Fibroblast of skin of left quadriceps (primary cell): ENCODE results near the gene SHKBP1.
A peak's percentile ranks its signal among the peaks of the same experiment; 100 is the strongest.
"Not testable (repeated sequence)": the region's sequence is repeated elsewhere in the genome, so short reads cannot be mapped to it uniquely, and the experiment has no call there.

Experiments used
- DNase-seq, 2 experiments: peaks; one replicate each; pipeline ENCODE4 v3.0.0-alpha.2; 2013; ENCODE audit warnings: low read depth in 2 of 2

The SHKBP1 gene

GRCh38 chr19:40585241-40585981 is 8.7 kb downstream of the SHKBP1 start:
- no peak for DNase-seq

- DNase-seq: no peak
Measured at GRCh38 chr19:40585982-40586422, 9.3 kb downstream of the SHKBP1 start.

- DNase-seq: no peak
Measured at GRCh38 chr19:40586611-40587010, 9.9 kb downstream of the SHKBP1 start.

GRCh38 chr19:40588110-40588854 is 11.6 kb downstream of the SHKBP1 start:
- DNase-seq: no peak

- DNase-seq: no peak
Measured at GRCh38 chr19:40588926-40589569, 12.4 kb downstream of the SHKBP1 start.

GRCh38 chr19:40589591-40590429 is 13.1 kb downstream of the SHKBP1 start:
- DNase-seq: no peak

- no peak for DNase-seq
Measured at GRCh38 chr19:40590464-40591265, 14.0 kb downstream of the SHKBP1 start.

DNA sequence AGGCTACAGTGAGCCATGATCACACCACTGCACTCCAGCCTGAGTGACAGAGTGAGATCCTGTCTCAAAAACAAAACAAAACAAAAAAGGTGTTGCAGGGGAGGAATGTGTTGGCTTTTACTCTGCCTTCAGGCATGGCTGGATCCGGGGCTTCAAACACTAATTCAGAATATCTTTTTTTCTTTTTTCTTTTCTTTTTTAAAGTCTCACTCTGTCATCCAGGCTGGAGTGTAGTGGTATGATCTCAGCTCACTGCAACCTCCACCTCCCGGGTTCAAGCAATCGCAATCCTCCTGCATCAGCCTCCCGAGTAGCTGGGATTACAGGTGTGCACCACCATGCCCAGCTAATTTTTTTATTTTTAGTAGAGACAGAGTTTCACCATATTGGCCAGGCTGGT is 15.1 kb downstream of the SHKBP1 start:
- DNase-seq: not testable (repeated sequence)

DNA sequence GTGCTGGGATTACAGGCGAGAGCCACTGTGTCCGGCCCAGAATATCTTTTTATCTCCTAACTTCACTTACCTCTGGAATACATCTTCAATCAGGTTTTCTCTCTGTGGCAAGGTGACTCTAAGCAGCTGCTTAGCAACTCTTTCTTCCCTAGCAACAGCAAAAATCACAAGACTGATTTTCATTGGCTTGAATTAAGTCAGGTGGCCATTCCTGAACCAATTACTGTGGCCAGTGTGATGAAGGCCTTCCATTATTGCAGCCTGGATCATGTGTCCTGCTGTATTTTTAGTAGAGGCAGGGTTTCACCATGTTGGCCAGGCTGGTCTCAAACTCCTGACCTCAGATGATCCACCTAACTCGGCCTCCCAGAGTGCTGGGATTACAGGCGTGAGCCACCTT is 15.5 kb downstream of the SHKBP1 start:
- DNase-seq: no peak

- no peak for DNase-seq
Measured at GRCh38 chr19:40594255-40594654, 17.6 kb downstream of the SHKBP1 start.

GRCh38 chr19:40594657-40595091 is 18.0 kb downstream of the SHKBP1 start:
- no peak for DNase-seq

DNA sequence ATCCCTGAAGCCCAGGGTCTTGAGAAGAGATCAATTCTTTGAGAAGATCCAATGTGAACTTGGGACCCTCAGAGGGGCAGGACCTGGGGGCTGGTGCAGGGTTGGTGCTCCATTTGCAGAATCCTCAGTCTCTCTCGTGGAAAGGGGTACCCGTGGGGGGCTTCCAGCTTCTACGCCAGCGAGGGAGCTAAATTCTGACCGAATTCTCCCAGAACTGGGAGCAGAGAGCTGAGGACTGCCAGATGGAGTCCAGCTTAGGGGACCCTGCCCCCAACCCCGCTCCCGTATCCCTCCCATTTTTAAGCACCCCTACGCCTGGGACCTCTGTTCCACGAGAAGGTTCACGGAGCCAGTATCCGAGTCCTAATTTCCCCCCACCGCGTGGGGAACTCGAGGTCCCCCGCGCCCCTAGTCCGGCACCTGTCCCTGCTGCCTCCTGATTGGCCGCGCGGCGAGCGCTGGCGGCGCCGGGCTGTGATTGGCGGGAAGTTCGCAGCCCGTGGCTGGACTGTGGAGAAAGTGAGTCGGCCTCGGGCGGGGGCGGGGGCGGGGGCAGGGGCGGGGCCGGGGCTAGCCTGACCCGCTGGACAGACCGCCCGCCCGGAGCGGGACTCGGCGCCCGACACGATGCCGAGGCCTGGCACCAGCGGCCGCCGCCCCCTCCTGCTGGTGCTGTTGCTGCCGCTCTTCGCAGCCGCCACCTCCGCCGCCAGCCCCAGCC is 20.1 kb downstream of the SHKBP1 start:
- no peak for DNase-seq

GRCh38 chr19:40597329-40597838 is 20.7 kb downstream of the SHKBP1 start:
- no peak for DNase-seq

DNA sequence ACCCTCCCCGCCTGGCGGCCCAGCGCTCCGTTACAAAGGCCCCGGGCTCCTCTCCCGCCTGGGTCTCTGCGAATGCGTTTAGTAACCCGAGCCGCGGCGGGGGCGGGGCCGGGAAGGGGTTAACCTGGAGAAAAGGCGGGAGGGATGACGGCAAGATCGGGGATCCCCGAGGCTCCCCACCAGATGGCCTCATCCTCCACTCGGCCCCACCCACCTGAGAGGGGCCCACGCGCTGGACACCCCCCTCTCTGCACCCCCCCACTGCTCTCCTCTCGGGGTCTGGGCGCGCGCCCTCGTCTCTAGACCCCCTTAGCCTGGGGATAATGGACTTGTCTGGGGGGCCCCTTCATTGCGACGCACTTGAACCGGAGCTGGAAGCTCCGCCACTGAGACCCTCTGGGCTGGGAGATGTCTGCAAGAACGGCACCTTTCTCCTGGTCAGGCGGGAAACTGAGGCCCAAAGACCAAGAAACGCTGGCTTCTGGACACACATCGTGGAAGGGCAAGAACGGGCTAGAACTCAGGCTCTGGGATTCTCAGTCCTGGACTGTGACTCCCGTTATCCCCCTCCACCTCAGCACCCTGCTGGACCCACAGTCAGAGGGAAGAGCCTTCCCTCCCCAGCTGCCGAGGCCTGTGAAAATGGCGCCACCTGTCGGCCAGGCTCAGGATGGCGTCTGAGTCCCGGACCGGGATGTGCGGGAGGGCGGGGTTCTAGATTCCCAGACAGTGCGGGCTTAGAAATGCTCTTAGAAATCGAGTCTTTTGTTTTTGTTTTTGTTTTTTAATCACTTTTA is 21.6 kb downstream of the SHKBP1 start:
- DNase-seq: peak; percentile 78 to 80

GRCh38 chr19:40598918-40599307 is 22.2 kb downstream of the SHKBP1 start:
- DNase-seq: no peak

- no peak for DNase-seq
Measured at GRCh38 chr19:40599331-40599901, 22.7 kb downstream of the SHKBP1 start.

DNA sequence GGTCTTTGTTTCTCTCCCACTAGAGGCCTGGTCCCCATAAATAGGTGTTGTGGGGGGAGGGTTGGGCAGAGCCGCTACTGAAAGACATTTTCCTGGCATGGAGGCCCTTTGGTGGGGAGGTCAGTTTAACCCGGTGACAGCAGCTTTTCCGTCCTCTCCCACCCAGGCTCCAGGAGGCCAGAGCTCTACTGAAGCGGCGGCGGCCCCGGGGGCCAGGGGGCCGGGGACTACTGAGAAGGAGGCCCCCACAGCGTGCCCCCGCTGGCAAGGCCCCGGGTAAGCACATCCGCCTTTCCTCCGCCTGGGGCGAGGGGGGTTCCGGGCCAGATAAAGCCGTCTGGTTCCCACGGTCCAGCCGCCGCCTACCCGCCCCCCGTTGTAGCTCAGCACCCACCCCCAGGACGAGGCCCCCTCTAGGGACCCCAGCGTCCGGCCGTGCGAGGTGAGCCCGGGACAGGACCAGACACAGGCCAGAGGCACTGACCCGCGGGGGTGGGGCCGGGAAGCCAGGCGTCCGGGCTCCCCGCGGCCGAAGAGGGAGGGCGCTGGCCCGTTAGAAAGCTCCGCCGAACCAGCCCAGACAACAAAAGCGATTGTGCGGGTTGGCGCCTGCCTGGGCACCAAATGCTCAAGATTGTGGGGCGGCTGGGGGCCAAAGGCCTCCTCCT is 23.4 kb downstream of the SHKBP1 start:
- DNase-seq: no peak

GRCh38 chr19:40600570-40601133 is 24.0 kb downstream of the SHKBP1 start:
- DNase-seq: no peak
